BE2C (cell line): ENCODE measurements around the gene MS4A4E. TPM values are rescaled to one million over a fixed set of nuclear protein-coding genes. Genes with fewer than 3 reads are reported as not detected.
"Not testable (repeated sequence)": the region's sequence is repeated elsewhere in the genome, so short reads cannot be mapped to it uniquely, and the experiment has no call there.

Source experiments
- DNase-seq: peaks from one replicate; pipeline ENCODE4 v3.0.0-alpha.2; 2020
- H3K27me3 ChIP-seq: fragments of 250-450 bp; sonication (Bioruptor Pico); 2 replicates; pipeline ENCODE4 v1.5.1; 2020; ENCODE audit warnings: mild to moderate bottlenecking
- H3K36me3 ChIP-seq: fragments of 250-450 bp; sonication (Bioruptor Pico); 2 replicates; pipeline ENCODE4 v1.5.1; 2020; ENCODE audit warnings: mild to moderate bottlenecking
- H3K4me1 ChIP-seq: fragments of 250-450 bp; sonication (Bioruptor Pico); 2 replicates; pipeline ENCODE4 v1.5.1; 2020
- H3K4me3 ChIP-seq: 2 replicates; pipeline ENCODE4 v1.5.1; 2011; ENCODE audit warnings: low read depth, low read length
- H3K9me3 ChIP-seq: fragments of 250-450 bp; sonication (Bioruptor Pico); 2 replicates; pipeline ENCODE4 v1.5.1; 2020
- polyA plus RNA-seq: library from polyadenylated mRNA; unstranded; fragments of >200 nt; gene quantifications from one replicate; pipeline ENCODE4 v1.2.1, GENCODE V29; 2012; ENCODE audit warnings: low read depth, missing spikeins; ENCODE audit not compliant: insufficient read length, insufficient read depth
- TF ChIP-seq, protein P1 (sequence below): IDR thresholded peaks from 2 replicates; pipeline ENCODE4 v1.5.1; 2012; ENCODE audit warnings: mild to moderate bottlenecking, low read depth, low read length

Gene MS4A4E
- 0.94 TPM for polyA plus RNA-seq

DNA sequence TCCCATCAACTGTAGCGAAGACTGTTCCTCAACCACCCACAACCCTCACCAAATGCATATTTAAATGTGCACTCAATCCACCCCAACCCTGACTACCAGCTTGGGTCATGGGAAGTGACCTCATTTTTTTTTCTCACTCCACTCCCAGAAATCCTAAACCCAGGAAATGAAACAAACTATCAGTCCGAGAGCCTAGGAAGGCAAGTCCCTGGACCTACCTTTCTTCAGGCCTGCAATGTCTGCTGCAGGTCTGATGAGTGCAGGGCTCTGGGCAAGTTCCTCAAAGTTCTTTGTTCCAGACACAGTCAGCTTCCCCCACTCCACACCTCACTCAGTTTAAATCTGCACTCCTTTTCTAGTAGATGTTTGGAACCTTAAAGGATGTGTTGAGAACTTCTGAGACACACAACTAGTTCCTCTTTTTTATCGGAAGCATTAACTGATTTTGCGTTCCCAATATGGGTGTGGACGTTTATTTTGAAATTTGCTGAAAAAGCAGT lies at the start of gene MS4A4E:
Gene MS4A4E, minus strand, starts transcription at position 398 of the 500 bp plus-strand sequence. CDS start 13,082 bp downstream, outside the sequence.
- no peak for DNase-seq
- TF ChIP-seq, protein P1, sequence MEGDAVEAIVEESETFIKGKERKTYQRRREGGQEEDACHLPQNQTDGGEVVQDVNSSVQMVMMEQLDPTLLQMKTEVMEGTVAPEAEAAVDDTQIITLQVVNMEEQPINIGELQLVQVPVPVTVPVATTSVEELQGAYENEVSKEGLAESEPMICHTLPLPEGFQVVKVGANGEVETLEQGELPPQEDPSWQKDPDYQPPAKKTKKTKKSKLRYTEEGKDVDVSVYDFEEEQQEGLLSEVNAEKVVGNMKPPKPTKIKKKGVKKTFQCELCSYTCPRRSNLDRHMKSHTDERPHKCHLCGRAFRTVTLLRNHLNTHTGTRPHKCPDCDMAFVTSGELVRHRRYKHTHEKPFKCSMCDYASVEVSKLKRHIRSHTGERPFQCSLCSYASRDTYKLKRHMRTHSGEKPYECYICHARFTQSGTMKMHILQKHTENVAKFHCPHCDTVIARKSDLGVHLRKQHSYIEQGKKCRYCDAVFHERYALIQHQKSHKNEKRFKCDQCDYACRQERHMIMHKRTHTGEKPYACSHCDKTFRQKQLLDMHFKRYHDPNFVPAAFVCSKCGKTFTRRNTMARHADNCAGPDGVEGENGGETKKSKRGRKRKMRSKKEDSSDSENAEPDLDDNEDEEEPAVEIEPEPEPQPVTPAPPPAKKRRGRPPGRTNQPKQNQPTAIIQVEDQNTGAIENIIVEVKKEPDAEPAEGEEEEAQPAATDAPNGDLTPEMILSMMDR, result no peak
- H3K36me3 ChIP-seq, result no peaks in the 10 kb centered on the region

DNA sequence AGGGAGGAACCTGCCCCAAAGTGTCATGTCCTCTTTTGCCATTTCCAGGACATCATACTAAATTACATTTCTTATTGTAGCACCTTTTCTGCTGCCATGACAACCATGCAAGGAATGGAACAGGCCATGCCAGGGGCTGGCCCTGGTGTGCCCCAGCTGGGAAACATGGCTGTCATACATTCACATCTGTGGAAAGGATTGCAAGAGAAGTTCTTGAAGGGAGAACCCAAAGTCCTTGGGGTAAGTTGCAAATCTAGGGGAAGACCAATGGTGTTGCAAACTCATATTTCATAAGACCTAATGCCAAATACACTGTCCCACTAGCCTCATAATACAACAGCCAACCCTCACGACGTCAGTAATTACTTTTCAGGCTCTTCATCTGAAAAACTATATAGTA lies 49.2 kb upstream of the MS4A4E start:
- H3K9me3 ChIP-seq, result no peaks in the 10 kb centered on the region
- H3K4me1 ChIP-seq, result no peaks in the 10 kb centered on the region
- H3K27me3 ChIP-seq, result no peaks in the 10 kb centered on the region
- no peak for DNase-seq
- TF ChIP-seq, protein P1, result no peak
- no peaks in the 10 kb centered on the region for H3K36me3 ChIP-seq
- no peak overlapping the region for H3K4me3 ChIP-seq

More for the DNA sequence above, at the start of gene MS4A4E:
- H3K4me1 ChIP-seq, result no peaks in the 10 kb centered on the region
- H3K9me3 ChIP-seq, result no peaks in the 10 kb centered on the region
- H3K4me3 ChIP-seq, result no peak within 1 kb of the TSS
- no peaks in the 10 kb centered on the region for H3K27me3 ChIP-seq

DNA sequence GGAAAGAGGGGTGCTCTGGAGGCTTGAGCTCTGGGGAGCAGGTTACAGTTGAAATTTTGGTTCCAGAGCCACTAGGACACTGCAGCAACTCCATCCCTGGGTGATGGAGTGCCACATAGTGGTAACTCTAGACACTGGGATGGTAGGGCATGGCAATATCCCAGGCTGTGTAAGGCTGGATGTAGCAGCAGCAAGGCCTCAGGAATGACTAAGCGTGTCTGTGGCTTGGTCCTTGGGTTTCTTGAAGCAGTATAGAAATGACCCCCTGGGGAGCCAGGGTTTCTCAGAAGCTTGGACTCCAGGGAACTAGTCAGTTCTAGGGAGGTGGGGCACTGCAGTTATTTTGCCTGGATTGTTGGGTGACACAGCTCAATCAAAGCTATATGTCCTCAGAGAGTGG lies 45.6 kb upstream of the MS4A4E start:
- Histone ChIP-seq H3K36me3 (no peaks in the 10 kb centered on the region), H3K4me3 (no peak overlapping the region), H3K4me1 (no peaks in the 10 kb centered on the region), H3K27me3 (no peaks in the 10 kb centered on the region), H3K9me3 (no peaks in the 10 kb centered on the region)
- no peak for DNase-seq
- TF ChIP-seq, protein P1, result no peak

DNA sequence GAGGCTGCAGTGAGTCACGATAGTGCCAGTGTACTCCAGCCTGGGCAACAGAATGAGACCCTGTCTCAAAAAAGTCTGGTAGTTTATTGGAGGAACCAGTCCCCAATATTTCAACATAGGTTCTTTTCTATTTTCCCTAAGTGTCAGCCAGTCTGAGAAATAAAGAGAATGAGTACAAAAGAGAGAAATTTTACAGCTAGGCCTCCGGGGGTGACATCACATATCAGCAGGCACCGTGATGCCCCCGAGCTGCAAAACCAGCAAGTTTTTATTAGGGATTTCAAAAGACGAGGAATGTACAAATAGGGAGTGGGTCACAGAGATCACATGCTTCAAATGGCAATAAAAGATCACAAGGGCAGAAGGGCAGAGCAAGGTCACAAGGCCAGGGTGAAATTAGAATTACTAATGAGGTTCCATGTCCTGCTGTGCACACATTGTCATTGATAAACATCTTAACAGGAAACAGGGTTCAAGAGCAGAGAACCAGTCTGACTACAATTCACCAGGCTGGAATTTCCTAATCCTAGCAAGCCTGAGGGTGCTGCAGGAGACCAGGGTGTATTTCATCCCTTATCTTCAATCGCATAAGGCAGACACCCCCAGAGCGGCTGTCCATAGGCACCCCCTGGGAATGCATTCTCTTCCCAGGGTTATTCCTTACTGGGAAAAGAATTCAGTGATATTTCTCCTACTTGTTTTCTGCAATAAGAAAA lies 42.6 kb upstream of the MS4A4E start:
- not testable (repeated sequence) for H3K4me3 ChIP-seq, H3K4me1 ChIP-seq, DNase-seq, H3K9me3 ChIP-seq, H3K27me3 ChIP-seq, H3K36me3 ChIP-seq

DNA sequence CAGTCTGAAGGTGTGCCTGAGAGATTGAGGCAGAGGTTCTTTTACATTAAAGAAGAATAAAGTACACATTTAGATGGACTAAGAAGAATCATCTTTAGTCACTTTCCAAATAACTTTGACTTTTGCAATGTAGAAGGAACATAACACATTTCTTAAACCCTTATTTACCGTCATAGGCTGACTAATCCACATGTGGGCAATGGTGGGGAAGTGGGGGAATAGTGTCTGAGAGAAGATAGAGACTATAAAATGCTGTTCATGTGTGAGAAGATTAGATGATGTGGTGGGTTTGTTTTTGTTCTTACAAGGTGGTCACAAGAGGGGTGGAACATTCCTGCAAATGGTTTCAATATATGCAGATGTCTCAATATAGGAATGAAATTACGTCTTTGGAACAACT lies 39.3 kb upstream of the MS4A4E start:
- Histone ChIP-seq H3K27me3 (no peaks in the 10 kb centered on the region), H3K9me3 (no peaks in the 10 kb centered on the region), H3K4me1 (no peaks in the 10 kb centered on the region), H3K4me3 (no peak overlapping the region), H3K36me3 (no peaks in the 10 kb centered on the region)
- no peak for DNase-seq
- TF ChIP-seq, protein P1, result no peak

DNA sequence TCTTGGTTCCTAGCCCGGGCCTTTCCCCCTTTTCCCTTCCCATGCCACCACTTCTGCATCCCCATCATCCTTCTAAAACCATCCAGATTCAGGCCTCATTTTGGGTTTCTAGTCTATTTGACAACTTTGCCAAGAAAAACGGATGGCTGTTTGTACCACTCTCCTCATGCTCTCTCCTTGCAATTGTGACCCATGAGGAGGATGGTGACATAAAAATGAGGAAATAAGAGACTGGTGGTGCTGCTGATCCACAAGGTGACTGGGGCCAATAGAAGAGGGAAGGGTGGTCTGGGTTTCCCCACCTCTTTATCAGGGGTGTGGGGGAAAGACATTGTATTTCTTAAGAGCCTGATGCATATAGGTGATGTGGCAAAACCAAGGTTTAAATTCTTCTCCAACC lies 38.5 kb upstream of the MS4A4E start:
- Histone ChIP-seq H3K4me3 (no peak overlapping the region), H3K9me3 (no peaks in the 10 kb centered on the region), H3K4me1 (no peaks in the 10 kb centered on the region), H3K27me3 (no peaks in the 10 kb centered on the region), H3K36me3 (no peaks in the 10 kb centered on the region)
- no peak for DNase-seq
- TF ChIP-seq, protein P1, result no peak
